NCI-H2029 treated with DMSO at 0.1 percent for 48 hours (cell line): ENCODE measurements around the gene KRT82.
"Not testable (repeated sequence)": the region's sequence is repeated elsewhere in the genome, so short reads cannot be mapped to it uniquely, and the experiment has no call there.

Experiments used
- DNase-seq: peaks from one replicate; lab custom pipeline; 2025; lab: John Stamatoyannopoulos, UW

The KRT82 gene

DNA sequence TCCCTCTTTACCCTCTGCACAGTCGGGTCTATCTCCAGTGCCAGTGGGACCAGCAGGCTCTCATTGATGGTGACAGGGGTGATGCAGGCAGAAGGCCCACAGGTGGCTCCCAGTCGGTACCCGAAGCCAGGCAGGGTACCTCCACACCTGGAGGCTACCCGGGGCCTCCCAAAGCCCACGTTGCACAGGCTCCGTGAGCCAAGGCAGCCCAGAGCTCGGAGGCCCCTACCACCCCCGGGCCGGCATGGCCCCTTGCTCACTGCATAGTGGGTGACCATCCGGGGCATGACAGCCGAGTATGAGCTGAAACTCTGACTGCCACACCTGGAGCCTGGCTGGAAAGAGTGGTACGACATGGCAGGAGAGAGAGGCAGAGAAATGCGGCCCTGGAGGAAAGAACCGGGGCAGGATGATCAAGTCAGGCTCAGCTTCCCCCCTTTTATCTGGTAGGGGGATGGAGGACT, at the start of gene KRT82:
TSS of gene KRT82 (minus strand) at position 414 of the 464 bp plus-strand sequence. CDS start at position 356, 58 bp downstream.
- DNase-seq = no peak

- no peak for DNase-seq
Observed at GRCh38 chr12:52455821-52456220, 49.7 kb upstream of the KRT82 start.

GRCh38 chr12:52454411-52455201, 48.5 kb upstream of the KRT82 start:
- peak; percentile 76 for DNase-seq

DNA sequence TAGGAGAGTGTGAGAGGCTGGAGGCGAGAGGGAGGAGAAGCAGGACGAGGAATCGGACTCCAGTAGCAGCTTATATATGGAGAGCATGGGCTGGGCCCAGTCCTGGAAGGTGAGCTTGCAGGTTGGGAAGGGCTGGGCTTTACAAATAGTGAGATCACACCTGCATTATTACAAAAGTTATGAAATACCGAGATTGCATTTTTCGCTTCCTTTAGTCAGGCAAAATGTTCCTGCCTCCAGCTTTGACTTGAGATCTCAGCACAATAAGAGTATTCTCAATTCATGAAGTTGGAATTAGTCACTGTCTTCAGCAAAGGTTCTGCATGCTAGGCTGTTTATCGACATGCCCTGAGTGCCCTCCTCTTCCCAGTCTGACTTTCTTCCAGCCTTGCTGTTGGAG, 46.0 kb upstream of the KRT82 start, which contains the start of gene KRT6B:
TSS of gene KRT6B (minus strand) at position 46 of the 400 bp plus-strand sequence. CDS start 68 bp downstream, outside the sequence.
- no peak for DNase-seq

- DNase-seq = no peak
Observed at GRCh38 chr12:52448228-52448627, 42.1 kb upstream of the KRT82 start.

- DNase-seq = not testable (repeated sequence)
Observed at GRCh38 chr12:52447196-52447595, 41.1 kb upstream of the KRT82 start.

- DNase-seq = no peak
Observed at GRCh38 chr12:52446367-52447045, 40.4 kb upstream of the KRT82 start.

- DNase-seq = no peak
Observed at GRCh38 chr12:52445876-52446275, 39.7 kb upstream of the KRT82 start.

DNA sequence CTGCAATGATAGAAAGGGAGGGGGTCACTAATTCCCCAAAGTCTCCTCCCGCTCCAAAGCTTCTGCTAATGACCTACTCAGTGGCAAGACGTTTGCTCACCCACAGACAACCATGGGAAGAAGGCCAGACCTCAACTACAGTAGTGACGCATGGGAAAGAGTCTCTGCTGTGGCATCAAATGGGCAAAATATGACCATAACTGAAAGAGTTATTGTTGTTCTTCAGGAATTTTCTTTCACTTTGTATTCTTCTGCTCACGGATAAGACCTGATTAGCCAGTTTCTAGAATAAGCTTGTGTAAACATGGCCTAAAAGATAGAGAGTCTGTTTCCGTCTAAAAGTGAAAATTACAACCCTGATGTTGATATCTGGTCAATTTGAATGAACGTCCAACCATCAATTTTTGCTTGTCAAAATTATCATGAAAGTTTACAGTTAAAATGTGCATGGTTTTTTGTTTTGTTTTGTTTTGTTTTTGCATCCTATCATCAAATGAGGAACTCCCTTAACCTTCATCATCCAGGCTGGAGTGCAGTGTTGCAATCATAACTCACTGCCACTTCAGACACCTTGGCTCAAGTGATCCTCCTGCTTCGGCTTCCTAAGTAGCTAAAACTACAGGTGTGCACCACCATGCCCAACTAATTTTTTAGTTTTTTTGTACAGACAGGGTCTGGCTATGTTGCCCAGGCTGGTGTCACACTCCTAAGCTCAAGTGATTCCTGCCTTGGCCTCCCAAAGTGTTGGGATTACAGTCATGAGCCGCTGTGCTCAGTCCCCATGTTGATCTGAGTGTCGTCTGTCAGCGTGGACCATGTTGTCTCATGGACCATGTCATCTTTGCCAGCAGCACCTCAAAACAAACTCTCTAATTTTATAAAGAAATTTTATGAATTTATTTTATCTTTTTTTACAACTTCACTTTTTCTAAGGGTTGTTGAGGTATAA, 38.8 kb upstream of the KRT82 start:
- no peak for DNase-seq

- no peak for DNase-seq
Observed at GRCh38 chr12:52443966-52444365, 37.8 kb upstream of the KRT82 start.

GRCh38 chr12:52442600-52443061, 36.5 kb upstream of the KRT82 start:
- no peak for DNase-seq

GRCh38 chr12:52441320-52441911, 35.3 kb upstream of the KRT82 start:
- DNase-seq = no peak

DNA sequence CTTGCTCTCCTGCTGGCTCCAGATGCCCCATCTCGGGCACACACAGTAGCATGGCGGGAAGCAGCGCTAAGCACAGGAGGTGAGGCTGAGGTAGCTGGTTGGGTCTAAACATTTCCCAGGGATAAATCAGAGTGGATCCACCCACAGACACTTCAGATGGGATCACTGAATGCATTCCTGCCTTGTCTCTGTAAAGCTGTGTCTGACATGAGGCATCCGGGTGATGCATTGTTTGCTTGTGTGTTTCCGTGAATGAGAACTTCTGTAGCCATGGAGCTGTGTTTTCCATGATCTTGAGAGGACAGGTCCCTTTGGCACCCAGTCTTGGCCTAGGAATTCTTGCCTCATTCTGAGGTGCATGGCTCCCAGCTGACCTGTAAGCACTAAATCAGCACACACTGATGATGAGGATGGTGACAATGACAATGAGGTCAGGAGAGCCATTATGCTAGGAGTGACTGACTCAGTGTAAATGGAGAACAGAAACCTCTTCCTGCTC, 34.7 kb upstream of the KRT82 start:
- no peak for DNase-seq

DNA sequence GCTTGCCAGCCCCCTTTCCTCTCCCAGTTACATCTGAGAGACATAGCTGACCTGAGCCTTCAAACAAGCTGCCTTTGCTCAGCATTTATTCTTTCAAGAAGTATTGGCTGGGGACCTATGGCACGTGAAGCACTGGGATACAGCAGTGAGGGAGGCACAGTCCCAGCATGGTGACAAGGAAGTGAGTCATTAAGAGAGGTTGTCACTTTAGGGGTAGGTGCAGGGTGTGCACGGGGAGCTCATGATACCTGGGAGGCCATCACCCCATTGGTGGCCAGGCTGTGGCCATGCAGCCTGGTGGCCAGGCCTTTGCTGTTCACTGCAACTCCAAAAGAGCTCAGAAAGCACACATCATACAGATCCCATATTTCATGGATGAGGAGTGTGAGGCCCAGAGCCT, 33.7 kb upstream of the KRT82 start:
- no peak for DNase-seq

GRCh38 chr12:52439420-52439819, 33.3 kb upstream of the KRT82 start:
- DNase-seq = no peak

DNA sequence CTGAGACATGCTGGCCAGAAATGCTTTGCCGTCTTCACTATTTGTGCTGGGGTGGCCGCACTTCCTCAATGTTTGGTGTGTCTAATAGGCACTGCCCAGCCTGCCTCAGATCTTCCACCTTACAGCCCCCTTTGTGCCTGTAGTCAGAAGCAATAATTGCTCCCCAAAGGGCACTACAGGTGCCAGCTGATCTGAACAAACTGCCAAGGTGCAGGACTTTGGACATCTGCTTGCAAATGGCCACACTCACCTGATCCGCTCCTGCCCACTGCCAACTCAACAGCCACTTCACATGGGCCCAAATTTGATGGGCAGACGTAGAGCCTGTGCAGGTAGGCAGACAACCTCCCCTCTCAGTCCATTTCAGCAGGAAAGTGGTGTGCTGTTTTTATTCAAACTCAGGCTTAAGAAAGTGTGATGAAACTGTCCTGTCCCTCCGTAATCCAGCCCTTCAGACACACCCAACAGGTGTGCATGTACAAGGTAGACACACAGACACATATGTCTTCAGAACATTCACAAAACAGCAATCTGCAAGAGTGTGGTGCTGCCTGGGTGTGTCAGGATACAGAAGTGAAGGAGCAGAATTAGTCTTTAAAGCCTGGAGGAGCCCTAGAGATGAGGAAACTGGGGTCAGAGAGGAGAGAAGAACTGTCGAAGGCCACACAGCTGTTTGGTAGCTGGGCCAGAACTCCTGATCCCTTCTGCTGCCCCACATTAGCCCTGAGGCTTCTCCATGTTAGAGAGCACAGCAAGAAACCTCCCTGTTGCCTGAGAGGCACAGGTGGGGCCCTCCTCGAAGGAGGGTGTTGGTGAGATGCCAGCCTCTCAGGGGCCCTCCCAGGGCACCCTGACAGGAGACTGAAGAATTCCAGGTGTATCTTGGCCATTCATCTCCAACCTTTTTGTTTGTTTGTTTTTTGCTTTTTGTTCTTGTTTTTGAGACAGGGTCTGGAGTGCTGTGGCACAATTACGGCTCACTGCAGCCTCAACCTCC, 32.5 kb upstream of the KRT82 start:
- no peak for DNase-seq

DNA sequence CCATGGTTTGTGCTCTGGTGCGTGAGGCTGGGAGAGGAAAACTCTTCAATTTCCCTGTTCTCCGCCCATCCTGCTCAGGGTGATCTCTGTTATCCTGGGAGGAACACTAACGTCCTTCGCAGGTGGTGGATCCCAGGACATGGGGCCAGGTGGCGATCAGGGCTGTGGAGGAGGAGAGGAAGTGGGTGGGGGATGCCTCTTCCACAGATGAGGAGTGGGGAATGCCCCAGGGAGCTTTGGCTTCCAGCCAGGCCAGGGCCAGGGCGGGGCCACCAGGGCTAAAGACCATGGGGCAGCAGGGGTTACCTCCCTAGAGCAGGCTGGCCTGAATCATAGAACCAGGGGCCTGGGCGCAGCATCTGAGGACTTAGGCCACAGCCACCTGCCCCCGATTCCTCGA, 31.4 kb upstream of the KRT82 start:
- no peak for DNase-seq

- DNase-seq = no peak
Observed at GRCh38 chr12:52436828-52437474, 30.8 kb upstream of the KRT82 start.

GRCh38 chr12:52436000-52436827, 30.1 kb upstream of the KRT82 start:
- DNase-seq = peak; percentile 81
